Measurements from ENCODE around the gene ALDH16A1. TPM values are rescaled to one million over a fixed set of nuclear protein-coding genes. Genes with fewer than 3 reads are reported as not detected.
A peak's percentile ranks its signal among the peaks of the same experiment; 100 is the strongest.

Gene ALDH16A1
- total RNA-seq, 1 donor from 2014 or later: 29.7 TPM

- ATAC-seq (peak; percentile 94), DNase-seq (ENCODE audit: low spot score) (peak; percentile 100)
Observed at GRCh38 chr19:49487277-49488045, 34.4 kb downstream of the ALDH16A1 start, which contains the start of gene RPL13A. Gene RPL13A (plus strand): TSS chr19:49487608. CDS start chr19:49487630, 22 bp downstream.

GRCh38 chr19:49488046-49488862 lies 35.2 kb downstream of the ALDH16A1 start:
- DNase-seq (ENCODE audit: low spot score) (no peak), ATAC-seq (no peak)

- no peak for DNase-seq (ENCODE audit: low spot score)
- ATAC-seq: no peak
Observed at GRCh38 chr19:49488863-49489537, 36.0 kb downstream of the ALDH16A1 start.

- ATAC-seq: no peak
- no peak for DNase-seq (ENCODE audit: low spot score)
Observed at GRCh38 chr19:49489601-49490167, 36.7 kb downstream of the ALDH16A1 start.

- DNase-seq (ENCODE audit: low spot score): no peak
- ATAC-seq: no peak
Observed at GRCh38 chr19:49490287-49491029, 37.4 kb downstream of the ALDH16A1 start.

GRCh38 chr19:49491030-49491803 lies 38.2 kb downstream of the ALDH16A1 start:
- ATAC-seq (no peak), DNase-seq (ENCODE audit: low spot score) (no peak)

- DNase-seq (ENCODE audit: low spot score): no peak
Observed at GRCh38 chr19:49491804-49492572, 39.0 kb downstream of the ALDH16A1 start.

GRCh38 chr19:49492573-49493405 lies 39.8 kb downstream of the ALDH16A1 start:
- no peak for ATAC-seq
- DNase-seq (ENCODE audit: low spot score): no peak

More at GRCh38 chr19:49491804-49492572, 39.0 kb downstream of the ALDH16A1 start:
- no peak for ATAC-seq

GRCh38 chr19:49496574-49497008 lies 43.6 kb downstream of the ALDH16A1 start:
- no peak for ATAC-seq

GRCh38 chr19:49497047-49497788 lies 44.2 kb downstream of the ALDH16A1 start:
- no peak for ATAC-seq
- DNase-seq (ENCODE audit: low spot score): no peak

More at GRCh38 chr19:49496574-49497008, 43.6 kb downstream of the ALDH16A1 start:
- no peak for DNase-seq (ENCODE audit: low spot score)

GRCh38 chr19:49497789-49498103 lies 44.7 kb downstream of the ALDH16A1 start:
- ATAC-seq (no peak), DNase-seq (ENCODE audit: low spot score) (no peak)

GRCh38 chr19:49498475-49498874 lies 45.5 kb downstream of the ALDH16A1 start:
- DNase-seq (ENCODE audit: low spot score) (no peak), ATAC-seq (no peak)

GRCh38 chr19:49499030-49499670 lies 46.1 kb downstream of the ALDH16A1 start:
- ATAC-seq: no peak
- DNase-seq (ENCODE audit: low spot score): no peak

GRCh38 chr19:49502866-49503581 lies 50.0 kb downstream of the ALDH16A1 start:
- DNase-seq (ENCODE audit: low spot score) (no peak), ATAC-seq (peak; percentile 73)

GRCh38 chr19:49503582-49503962 lies 50.5 kb downstream of the ALDH16A1 start:
- no peak for ATAC-seq

GRCh38 chr19:49506575-49507105 lies 53.6 kb downstream of the ALDH16A1 start:
- DNase-seq (ENCODE audit: low spot score) (peak; percentile 72), ATAC-seq (peak; percentile 93)

More at GRCh38 chr19:49503582-49503962, 50.5 kb downstream of the ALDH16A1 start:
- no peak for DNase-seq (ENCODE audit: low spot score)
